Embryonic facial prominence (tissue), 1 donor: ENCODE measurements around the gene KCND3.
"Not testable (repeated sequence)": the region's sequence is repeated elsewhere in the genome, so short reads cannot be mapped to it uniquely, and the experiment has no call there.

Experiments used
- DNase-seq: peaks from one replicate; pipeline ENCODE4 v3.0.0-alpha.2; 2016; ENCODE audit errors: extremely low spot score

The KCND3 gene

DNA sequence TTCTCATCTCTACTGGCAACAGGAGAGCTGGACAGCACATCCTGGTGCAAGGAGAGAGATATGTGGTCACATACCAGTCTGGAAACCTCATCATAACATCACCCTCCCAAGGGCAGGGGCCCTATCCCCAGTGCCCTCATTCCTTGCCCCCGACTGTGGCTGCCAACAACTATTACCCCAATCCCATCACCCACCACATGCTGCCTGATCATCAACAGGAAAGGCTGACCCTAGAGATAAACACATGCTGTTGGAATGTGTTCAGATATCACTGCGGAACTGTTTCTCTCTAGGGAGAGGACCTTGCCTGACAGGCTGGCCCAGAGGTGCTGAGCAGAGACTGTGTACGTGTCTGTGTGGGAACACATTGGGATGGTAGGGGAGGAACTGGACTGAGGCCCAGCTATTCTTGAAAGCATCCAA is 245.8 kb downstream of the KCND3 start:
- no peak for DNase-seq

DNA sequence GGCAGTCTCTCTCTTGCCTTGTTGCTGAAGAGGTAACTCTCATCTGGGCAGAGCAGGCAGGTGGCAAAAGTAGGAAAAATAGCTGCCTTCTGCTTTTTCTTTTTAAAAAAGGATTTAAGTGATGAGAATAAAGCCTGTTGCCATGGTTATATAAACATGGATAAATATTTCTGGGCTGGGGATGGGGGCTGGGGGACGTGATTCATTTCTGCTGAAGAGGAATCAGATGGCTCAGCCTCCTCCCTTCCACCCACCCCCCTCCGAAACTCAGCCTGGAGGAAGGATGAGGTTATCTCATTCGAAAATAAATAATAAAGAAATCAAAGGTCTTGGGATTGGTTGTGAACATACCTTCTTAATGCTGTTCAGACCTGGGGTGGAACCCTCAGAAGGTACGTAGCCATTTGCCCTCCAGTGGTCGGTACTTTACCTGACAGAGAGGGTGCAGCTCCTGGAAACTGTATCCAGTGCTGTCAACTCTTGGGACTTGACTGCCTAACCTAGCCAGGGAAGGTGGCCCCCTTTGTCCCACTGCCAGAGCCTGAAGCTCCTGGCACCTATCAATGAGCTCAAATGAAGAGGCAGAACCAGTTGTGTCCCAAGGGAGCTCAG is 246.4 kb downstream of the KCND3 start:
- no peak for DNase-seq

DNA sequence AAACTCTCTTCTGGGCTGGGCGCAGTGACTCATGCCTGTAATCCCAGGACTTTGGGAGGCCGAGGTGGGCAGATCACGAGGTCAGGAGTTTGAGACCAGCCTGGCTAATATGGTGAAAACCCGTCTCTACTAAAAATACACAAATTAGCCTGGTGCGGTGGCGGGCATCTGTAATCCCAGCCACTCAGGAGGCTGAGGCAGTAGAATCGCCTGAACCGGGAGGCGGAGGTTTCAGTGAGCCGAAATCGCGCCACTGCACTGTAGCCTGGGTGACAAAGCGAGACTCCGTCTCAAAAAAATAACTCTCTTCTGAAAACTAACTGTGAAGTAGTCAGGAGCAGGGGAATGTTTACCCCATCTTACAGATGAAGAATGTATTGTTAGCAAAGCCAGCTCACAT is 247.2 kb downstream of the KCND3 start:
- not testable (repeated sequence) for DNase-seq

DNA sequence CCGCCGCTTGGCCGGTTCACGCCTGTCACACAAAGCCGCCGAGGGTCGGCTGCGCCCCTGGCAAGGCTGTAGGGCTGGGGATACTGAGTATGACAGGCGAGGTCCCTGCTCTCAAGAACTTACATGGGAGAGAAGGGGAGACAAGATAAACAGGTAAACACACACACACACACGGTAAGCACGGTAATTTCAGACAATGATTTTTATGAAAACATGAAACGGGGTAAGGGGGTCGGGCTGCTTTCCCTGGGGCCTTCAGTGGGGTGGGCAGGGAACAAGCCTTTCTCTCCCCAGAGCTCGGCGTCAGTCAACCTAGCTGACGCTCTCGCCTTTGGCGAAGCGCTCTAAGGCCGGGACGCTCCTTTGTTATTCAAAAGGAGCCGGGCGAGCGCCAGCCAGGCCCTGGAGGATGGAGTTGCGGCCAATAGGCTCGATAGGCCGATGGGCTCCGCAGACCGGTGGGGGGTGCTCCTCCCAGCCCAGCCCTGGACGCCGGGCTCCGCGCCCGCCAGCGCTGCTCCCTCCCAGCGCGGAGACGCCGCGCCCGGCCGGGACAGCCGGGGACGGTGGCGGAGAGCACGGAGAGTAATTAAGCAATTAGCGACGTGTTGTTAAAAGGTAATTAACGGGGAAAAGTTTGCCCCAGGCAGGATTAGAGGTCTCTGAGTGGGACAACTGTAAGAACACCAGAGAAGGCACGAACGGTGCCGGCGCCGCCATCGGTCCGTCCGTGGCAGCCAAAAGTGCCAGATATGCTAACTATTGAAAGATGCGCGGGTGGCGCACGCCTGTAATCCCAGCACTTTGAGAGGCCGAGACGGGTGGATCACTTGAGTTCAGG is 249.3 kb downstream of the KCND3 start:
- DNase-seq = no peak

DNA sequence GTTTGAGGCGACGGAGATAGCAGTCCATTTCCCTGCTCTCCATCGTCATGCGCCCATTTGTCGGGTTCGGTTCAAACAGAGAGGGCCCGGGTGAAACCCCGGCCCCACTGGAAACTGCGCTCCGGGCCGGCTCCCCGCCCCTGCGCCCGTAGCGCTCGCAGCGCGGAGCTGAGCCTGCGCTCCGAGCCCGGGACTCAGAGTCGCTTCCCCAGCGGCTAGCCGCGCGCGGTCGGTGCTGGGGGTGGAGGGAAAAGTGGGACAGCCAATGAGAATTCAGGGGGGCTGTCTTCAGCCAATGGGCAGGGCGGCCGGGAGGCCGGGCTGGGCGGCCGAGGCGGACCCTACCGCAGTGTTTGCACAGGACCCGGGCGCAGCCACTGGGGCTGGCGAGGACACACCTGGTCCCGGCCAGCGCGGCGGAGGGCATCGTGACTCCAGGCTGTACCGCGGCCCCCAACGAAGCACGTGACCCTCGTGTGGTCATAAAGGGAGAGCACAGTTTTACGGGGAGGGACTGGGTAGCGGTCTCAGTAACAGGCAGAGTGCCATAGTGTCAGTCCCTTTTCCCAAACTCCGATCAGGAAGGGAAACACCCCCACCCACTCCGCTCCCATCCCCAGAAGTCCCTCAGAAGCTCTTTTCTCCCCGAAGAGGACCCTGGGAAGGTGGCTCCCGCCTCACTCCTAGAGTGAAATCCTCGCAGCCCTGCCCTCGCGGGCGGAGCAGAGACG is 250.1 kb downstream of the KCND3 start, which contains the start of gene INKA2:
Gene INKA2 (minus strand): TSS at position 202 of the 731 bp plus-strand sequence. CDS start 153 bp downstream, at position 49.
- DNase-seq = no peak

DNA sequence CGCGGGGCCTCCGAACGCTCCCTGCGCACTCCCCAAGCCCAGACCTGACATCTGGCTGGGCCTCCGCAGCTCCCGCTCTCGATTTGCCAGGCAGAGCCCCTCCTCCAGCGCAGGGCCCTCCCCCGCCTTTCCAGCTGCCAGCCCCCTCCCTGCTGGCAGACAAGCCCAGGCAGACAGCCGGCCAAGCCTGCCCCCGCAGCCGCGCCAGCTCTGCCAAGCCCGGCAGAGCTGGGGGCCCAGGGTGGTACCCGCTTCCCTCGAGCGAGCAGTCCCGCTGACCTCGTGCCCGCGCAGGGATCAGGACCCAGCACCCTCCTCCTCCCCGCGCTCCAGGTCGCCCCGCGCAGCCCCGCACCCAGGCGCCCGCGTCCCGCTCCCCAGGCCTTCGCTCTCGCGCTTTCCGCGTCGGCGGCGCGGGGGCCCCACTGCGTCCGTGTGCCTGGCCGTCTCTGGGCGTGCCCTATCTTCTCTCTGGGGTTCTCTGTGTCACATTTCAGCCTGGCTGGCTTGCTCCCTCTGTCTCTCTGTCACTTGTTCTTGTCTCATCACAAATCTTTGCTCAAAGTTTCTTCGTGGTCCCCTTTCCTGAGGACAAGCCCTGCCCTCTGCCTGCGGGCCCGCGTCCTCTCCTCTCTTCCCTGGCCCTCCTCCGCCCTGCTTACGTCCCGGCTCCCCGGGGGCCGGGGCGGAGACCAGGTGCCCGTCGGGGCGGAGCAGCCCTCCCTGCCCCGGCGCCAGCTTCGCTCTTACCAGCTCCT is 250.9 kb downstream of the KCND3 start:
- DNase-seq = no peak

DNA sequence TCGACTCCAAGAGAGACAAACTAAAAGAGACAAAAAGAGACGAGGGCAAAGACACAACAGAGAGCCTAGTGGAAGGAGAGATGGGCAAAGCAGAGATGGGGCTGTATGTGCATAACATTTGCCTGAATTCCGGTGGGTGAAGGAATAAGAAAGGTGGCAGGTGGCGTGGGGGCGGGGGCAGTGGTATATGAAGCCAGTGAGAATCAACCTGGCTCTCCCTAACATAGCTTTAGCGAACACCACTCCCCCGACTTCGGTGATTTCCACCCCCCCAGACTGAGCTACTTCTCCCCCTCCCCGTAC is 251.4 kb downstream of the KCND3 start:
- DNase-seq = no peak

DNA sequence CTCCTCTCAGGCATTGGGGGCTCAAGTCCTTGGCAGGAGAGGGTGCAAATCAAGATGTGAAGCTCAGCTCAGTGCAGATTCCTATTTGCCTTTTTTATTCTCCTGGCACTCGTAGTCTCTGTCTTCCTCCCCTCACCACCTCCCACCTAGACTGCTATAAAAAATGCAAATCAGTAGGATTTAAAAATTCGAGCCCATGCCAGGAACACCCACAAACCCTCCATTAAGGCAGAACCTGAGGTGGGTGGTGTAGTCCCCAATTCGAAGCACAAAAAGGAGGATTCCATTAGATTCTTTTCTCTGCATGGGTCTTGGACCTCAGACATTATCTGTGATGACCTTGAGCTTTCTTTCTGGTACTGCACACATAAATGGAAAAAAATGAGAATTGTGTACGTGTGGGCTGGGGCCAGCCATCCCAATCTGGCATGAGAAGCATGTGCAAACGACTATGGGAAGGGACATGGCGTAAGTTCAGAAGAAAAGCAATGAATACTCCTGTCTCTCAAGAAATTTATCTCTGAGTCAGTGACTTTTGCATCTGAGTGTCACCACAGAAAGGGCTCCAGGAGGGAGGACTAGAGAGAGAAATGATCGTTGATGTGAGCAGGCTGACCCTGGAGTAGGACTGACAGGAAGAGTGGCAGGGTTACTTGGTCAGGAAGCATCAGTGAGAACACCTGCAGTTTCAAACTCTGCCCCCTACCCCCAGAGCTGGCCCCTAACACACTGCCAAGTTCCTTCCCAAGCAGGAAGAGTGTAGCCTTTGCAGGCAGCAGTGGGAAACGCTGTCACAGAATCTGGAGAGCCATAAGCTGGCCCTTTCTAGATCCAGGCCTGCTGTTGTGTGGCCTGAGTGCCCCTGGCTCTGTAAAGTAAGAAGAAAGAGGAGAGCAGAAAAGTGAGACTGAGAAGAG is 252.0 kb downstream of the KCND3 start:
- DNase-seq = no peak

DNA sequence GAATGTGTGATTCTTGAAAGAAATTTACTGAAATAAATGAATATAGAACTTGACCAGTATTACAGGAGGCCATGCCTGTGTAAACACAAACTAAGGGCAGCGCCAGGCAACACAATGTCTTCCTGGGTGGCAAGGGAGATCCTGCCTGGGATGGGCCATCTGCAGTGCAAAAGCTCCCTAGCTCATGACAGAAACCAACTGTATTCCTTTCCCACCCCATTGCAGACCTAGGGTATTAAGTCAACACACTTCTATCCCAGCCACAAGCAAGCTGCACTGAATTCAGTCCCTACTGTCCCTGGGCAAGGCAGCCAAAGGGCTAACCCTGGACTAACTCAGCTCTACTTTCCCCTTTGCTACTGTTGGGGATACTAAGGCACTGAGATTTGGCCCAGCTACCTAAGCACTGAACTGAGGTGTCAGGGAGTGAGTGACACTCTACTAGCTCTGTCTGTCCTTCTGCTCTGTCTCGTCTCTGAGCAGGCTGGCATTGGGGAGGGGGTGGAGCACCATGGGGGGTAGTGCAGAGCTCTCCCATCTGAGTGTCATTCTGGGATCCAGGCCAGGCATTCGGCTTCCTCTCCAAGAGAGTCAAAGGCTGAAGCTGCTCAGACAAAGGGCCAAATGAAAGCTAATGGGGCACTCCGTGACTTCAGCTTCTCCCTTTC is 252.8 kb downstream of the KCND3 start:
- no peak for DNase-seq

DNA sequence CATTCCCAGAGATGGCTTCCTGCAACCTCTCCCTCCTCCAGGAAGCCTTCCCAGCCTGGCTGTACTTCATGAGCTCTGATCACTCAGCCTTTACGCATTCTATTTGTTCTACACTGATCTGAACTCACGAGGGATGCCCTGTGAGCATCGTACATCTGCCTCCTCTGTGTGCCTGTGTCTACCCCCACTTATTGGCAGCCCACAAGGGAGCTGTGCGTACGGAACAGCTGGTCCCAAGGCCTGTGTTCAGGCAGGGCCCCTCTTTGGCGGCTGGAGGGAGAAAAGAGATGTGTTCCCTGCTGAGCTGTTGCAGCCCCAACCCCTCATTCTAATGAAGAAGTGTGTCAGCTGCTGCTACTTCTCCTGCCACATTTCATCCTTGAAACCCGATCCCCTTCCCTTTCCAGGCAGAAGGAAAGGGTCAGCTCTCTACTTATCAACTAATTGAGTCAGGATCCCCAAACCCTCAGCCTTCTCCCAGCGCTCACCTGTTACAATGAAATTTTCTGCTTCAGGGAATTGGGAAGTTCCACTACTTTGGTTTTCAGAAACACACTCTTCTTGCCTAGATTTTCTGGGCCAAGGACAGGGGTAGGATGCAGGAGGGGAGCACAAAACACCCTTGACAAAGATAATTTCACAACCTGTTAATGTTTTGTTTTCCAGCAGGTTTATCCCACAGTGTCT is 253.5 kb downstream of the KCND3 start:
- no peak for DNase-seq

DNA sequence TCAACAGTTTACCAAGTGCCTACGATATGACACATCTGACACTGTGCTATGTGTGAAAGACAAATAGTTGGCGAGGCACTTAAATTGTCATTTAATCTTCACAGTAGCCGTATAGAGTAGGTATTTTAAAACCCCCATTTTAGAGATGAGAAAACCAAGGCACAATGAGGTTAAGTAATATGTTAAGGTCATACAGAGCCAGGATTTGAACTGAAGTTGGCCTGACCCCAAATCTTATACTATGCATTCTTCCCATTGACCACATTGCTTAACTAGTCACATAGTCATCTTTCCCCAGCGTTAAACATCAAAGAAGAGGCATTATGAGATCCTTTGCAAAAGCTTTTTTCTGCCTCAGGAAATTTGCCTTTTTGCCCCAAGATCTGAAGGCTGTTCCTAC is 254.1 kb downstream of the KCND3 start:
- DNase-seq = no peak

DNA sequence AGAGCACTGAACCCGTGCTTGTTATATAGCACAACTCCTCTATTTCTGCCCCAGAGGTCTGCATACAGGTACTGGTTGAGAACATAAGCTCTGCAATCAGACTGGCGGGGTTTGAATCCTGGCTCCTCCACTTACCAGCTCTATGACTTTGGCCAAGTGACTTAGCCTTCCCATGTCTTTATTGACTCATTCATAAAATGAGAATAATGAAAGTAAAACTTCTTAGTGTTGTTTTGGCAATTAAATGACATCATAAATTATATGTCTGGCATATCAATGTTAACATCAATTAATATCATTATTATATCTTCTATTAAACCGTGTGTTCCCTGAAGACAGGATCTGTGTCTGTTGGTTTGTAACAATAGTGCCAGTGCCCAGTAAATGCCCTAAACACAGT is 254.6 kb downstream of the KCND3 start:
- no peak for DNase-seq

DNA sequence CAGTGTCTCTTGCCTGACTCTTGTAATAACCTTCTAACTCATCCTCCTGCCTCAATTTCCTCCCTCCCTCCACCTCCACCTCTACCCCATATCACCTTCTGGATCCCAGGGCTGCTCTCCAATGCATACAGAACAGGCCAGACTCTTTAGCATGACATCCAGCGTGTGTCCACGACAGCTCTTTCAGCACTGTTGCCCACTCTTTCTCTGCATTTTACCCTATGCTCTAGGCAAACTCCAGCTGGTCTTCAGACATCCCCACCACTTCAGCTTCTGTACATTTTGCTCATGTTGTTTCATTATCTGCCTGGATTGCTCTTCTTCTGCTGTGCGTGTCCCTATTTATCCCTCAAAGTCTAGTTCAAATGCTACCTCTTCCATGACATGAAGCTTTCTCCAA is 255.0 kb downstream of the KCND3 start:
- DNase-seq = no peak

DNA sequence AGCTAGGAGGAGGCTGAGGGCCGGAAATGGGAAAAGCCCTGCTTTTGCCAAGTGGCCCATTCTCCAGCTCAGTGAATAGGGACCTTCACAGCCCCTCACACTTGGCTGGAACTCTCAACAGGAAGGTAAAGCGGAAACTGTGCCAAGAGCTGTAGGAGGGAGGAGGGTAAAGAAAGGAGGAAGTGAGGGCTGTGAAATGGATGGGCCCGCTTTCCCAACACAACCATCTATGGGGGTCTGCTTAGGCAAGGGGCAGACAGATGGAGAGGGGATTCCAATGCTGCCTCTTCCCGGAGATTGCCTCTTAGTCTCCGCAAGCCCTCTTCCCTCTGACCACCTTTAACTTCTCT is 255.5 kb downstream of the KCND3 start:
- no peak for DNase-seq

DNA sequence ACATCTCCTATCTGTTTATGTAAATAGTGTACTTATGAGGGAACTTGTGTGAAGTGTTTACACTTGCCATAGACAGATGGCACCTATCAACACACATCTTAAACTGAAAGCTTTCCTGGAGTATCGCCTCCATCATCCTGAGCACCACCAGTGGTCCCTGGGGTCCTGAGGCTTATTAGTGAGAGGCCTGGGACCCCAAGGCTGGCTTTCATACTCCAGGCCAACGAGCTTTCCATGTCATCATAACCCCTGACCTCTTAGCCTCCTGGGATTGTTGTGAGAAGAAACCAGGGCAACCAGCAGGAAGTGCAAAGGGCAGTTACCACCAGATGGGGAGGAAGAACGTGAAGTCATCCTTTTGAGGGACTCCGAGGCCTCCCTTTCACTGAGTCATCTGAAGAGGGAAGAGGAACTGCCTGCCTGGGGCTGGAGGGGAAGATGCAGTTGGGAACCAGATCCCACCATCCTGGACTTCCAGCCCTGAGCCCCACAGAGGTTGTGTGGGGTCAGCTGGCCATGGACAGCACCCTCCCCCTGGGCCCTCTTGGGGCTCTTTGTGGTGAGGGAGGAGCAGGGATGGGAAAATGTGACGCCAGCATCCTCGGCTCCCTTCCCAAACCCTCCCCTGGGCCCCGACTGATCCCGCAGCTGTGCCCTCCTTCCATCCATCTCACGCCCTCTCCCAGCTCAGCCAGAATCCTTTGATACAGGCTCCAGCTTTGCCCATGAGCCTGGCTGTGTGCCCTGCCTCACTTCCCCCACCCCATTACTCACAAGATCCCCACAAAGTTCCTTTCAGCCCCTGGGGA is 256.1 kb downstream of the KCND3 start:
- DNase-seq = no peak

DNA sequence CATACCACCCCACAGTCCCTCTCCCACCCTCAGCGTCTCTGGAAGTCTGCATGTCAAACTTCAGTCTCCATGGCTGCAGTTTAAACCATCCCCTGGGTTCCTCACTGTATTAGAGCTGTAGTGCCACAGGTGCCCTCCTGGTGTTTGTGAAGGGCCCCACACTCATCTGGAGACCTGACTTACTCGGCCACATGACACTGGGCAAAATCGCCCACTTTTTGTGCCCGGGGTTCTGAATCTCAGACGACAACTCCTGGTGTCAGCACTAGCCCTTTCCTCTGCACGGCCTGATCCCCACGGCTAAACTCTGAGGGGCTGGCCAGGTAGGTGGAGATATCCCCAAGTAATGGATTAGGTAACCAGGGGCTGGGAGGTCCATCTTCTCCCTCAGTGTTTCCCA is 256.8 kb downstream of the KCND3 start:
- DNase-seq = no peak

DNA sequence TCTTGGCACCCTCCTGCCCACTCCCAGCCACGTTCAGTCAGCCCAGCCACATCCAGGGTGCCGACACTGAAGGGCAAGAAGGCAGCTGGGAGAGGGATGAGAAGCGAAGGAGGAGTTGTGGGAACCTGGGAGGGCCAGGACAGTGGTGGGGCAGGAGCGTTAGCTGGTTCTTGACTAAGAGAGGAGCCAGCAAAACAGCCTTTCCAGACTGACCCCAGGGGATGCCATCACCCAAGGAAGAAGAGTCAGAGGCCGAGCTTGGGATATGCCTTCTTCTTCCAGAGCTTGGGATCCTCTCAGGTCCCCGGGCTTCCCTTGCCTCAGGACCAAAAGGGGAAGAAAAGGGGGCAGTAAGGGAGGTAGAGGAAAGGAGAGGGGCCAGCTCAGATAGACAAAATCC is 257.5 kb downstream of the KCND3 start:
- DNase-seq = no peak

DNA sequence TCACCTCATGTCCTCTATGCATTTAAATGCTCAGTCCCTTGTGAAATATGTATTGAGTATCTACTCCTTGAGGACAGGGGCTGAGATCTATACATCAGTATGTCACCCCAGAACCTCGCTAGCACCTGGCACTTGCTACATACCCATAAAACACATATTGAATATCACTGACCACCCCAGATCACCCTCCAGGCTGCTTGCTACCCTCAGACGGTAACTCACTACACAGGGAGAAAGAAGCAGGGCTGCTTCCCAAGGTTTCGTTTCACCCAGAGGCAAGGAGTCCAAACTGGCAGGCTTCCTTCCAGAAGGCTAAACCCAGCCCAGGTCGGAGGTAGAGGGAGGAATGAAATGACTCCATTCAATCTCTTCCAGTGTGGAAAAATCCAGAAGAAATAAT is 258.8 kb downstream of the KCND3 start:
- no peak for DNase-seq
